Fibroblast of lung (primary cell): Measurements from ENCODE around the gene CAMKK1.

Experiments used
- EZH2 ChIP-seq: IDR thresholded peaks from 2 replicates; pipeline ENCODE4 v1.5.1; 2012; ENCODE audit warnings: low read length, control low read depth, mild to moderate bottlenecking; ENCODE audit errors: missing control alignments
- TF ChIP-seq, protein P1 (sequence below), 2 donors: IDR thresholded peaks in 1 of 2; conservative IDR thresholded peaks in 1 of 2; 1 replicate in 1 of 2; 2 replicates in 1 of 2; pipeline ENCODE4 v1.5.1; 2011 to 2012; ENCODE audit warnings: low read length in 2 of 2, control low read depth in 1 of 2, inconsistent platforms in 1 of 2, low read depth in 1 of 2, mild to moderate bottlenecking in 1 of 2

- TF ChIP-seq, protein P1, sequence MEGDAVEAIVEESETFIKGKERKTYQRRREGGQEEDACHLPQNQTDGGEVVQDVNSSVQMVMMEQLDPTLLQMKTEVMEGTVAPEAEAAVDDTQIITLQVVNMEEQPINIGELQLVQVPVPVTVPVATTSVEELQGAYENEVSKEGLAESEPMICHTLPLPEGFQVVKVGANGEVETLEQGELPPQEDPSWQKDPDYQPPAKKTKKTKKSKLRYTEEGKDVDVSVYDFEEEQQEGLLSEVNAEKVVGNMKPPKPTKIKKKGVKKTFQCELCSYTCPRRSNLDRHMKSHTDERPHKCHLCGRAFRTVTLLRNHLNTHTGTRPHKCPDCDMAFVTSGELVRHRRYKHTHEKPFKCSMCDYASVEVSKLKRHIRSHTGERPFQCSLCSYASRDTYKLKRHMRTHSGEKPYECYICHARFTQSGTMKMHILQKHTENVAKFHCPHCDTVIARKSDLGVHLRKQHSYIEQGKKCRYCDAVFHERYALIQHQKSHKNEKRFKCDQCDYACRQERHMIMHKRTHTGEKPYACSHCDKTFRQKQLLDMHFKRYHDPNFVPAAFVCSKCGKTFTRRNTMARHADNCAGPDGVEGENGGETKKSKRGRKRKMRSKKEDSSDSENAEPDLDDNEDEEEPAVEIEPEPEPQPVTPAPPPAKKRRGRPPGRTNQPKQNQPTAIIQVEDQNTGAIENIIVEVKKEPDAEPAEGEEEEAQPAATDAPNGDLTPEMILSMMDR (conservative IDR thresholded peaks at IDR 0.05 in 1 of 2, IDR thresholded peaks at IDR 0.05 in 1 of 2; ENCODE audit: low read depth in 1 of 2, low read length in 2 of 2), result no peak
- no peak for TF ChIP-seq EZH2
Observed at GRCh38 chr17:3812771-3813170, 80.1 kb downstream of the CAMKK1 start.
